Medulla oblongata (tissue), 1 donor: ENCODE measurements around the gene ZAP70.

ENCODE experiments used
- DNase-seq: peaks from one replicate; pipeline ENCODE4 v3.0.0-alpha.2; 2015; ENCODE audit errors: extremely low spot score

Gene ZAP70

GRCh38 chr2:97733341-97734035 lies 20.1 kb downstream of the ZAP70 start:
- no peak for DNase-seq

GRCh38 chr2:97734061-97735051 lies 21.0 kb downstream of the ZAP70 start:
- no peak for DNase-seq

- no peak for DNase-seq
Observed at GRCh38 chr2:97735161-97735561, 21.8 kb downstream of the ZAP70 start.

- DNase-seq: no peak
Observed at GRCh38 chr2:97736185-97736584, 22.8 kb downstream of the ZAP70 start.

GRCh38 chr2:97736608-97737330 lies 23.4 kb downstream of the ZAP70 start:
- no peak for DNase-seq

GRCh38 chr2:97737421-97738178 lies 24.2 kb downstream of the ZAP70 start:
- DNase-seq: no peak

- no peak for DNase-seq
Observed at GRCh38 chr2:97738179-97739019, 25.0 kb downstream of the ZAP70 start.

GRCh38 chr2:97739020-97739892 lies 25.9 kb downstream of the ZAP70 start:
- DNase-seq: no peak

- no peak for DNase-seq
Observed at GRCh38 chr2:97739893-97740245, 26.5 kb downstream of the ZAP70 start.

- peak; percentile 45 for DNase-seq
Observed at GRCh38 chr2:97740590-97741182, 27.3 kb downstream of the ZAP70 start.

GRCh38 chr2:97741251-97741650 lies 27.9 kb downstream of the ZAP70 start:
- no peak for DNase-seq

GRCh38 chr2:97741686-97742085 lies 28.3 kb downstream of the ZAP70 start:
- no peak for DNase-seq

- no peak for DNase-seq
Observed at GRCh38 chr2:97742381-97742847, 29.0 kb downstream of the ZAP70 start.

- DNase-seq: no peak
Observed at GRCh38 chr2:97743913-97744312, 30.5 kb downstream of the ZAP70 start.

- no peak for DNase-seq
Observed at GRCh38 chr2:97745474-97746174, 32.2 kb downstream of the ZAP70 start.

- DNase-seq: no peak
Observed at GRCh38 chr2:97747285-97747684, 33.9 kb downstream of the ZAP70 start.

GRCh38 chr2:97747716-97748115 lies 34.3 kb downstream of the ZAP70 start:
- DNase-seq: no peak

- DNase-seq: peak; percentile 9
Observed at GRCh38 chr2:97749581-97749980, 36.2 kb downstream of the ZAP70 start.
